ENCODE measurements around the gene LMF1. TPM values are rescaled to one million over a fixed set of nuclear protein-coding genes. Genes with fewer than 3 reads are reported as not detected.
A peak's percentile ranks its signal among the peaks of the same experiment; 100 is the strongest.

LMF1 gene
- total RNA-seq, 3 donors from 2014 or later (not counting 1 experiment from before 2014, with no cell fraction given): 28.2 to 42.2 (median 41.2) TPM

DNA sequence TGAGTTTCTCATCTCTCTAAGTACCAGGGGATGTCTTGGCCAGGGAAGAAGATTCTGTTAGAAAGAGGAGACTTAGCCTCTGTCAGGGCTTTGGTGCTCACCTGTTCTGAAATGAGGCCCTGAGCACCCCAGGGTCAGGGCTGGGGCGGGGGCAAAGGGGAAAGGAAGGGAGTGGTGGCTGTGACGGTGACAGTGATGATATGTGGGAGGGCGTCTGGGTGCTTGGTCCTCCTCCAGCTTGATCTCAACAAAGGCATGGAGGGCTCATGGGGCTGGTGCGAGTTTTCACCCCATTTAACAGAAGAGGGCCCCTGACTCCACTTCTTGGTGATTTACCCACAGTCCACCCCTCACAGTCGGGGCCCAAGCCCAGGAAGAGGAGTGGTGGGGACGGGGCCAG lies 25.9 kb upstream of the LMF1 start:
- TF ChIP-seq, protein P1, sequence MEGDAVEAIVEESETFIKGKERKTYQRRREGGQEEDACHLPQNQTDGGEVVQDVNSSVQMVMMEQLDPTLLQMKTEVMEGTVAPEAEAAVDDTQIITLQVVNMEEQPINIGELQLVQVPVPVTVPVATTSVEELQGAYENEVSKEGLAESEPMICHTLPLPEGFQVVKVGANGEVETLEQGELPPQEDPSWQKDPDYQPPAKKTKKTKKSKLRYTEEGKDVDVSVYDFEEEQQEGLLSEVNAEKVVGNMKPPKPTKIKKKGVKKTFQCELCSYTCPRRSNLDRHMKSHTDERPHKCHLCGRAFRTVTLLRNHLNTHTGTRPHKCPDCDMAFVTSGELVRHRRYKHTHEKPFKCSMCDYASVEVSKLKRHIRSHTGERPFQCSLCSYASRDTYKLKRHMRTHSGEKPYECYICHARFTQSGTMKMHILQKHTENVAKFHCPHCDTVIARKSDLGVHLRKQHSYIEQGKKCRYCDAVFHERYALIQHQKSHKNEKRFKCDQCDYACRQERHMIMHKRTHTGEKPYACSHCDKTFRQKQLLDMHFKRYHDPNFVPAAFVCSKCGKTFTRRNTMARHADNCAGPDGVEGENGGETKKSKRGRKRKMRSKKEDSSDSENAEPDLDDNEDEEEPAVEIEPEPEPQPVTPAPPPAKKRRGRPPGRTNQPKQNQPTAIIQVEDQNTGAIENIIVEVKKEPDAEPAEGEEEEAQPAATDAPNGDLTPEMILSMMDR (IDR thresholded peaks at IDR 0.05): no peak
- Mint-ChIP-seq H3K4me1 (peaks cover 0 to 6% of the 10 kb centered on the region in 2 donors), H3K27ac (no peak overlapping the region), H3K4me3 (no peak overlapping the region), H3K27me3 (ENCODE audit: low read depth in 2 of 2) (peaks cover 20 to 26% of the 10 kb centered on the region in 2 donors), H3K9me3 (no peaks in the 10 kb centered on the region), H3K36me3 (no peaks in the 10 kb centered on the region)
- WGBS (ENCODE audit: insufficient coverage): 71% methylated on average over 6 of the region's 6 CpGs
- Histone ChIP-seq H3K36me3 (ENCODE audit: control insufficient read depth, insufficient read depth, low read length) (no peaks in the 10 kb centered on the region), H3K9me3 (ENCODE audit: control insufficient read depth, insufficient read depth, low read length) (peaks cover 7% of the 10 kb centered on the region), H3K4me1 (ENCODE audit: control insufficient read depth, insufficient read depth, low read length) (peaks cover 21% of the 10 kb centered on the region), H3K27ac (ENCODE audit: low read length) (peak overlapping the region; percentile 56), H3K27me3 (ENCODE audit: control insufficient read depth, insufficient read depth, low read length) (no peaks in the 10 kb centered on the region), H3K4me3 (ENCODE audit: low read length) (peak overlapping the region; percentile 36)
- intact Hi-C loops (cut with micrococcal nuclease): no loop called here
- ATAC-seq (peak in 1 of 3 donors; percentile 33), DNase-seq (peak in 1 of 2 donors; percentile 60)

DNA sequence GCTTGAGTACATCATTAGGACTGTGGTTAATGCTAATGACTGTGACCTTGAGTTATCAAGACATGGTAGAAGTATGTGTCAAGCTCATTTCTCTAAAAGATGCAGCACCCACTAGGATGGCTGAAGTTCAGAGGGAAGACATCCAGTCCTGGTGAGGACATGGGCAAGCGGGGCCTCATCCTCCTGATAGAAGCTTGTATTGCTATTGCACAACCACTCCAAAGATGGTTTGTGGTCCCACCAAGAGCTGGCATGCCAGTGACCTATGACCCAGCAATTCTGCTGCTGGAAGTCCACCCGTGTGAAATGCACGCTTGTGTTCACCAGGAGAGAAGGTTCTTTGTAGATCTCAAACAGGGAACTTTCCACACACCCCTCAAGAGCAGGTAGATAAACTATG lies 25.0 kb upstream of the LMF1 start:
- Histone ChIP-seq H3K36me3 (ENCODE audit: control insufficient read depth, insufficient read depth, low read length) (no peaks in the 10 kb centered on the region), H3K4me3 (ENCODE audit: low read length) (no peak overlapping the region), H3K9me3 (ENCODE audit: control insufficient read depth, insufficient read depth, low read length) (peaks cover 7% of the 10 kb centered on the region), H3K4me1 (ENCODE audit: control insufficient read depth, insufficient read depth, low read length) (peaks cover 21% of the 10 kb centered on the region), H3K27ac (ENCODE audit: low read length) (no peak overlapping the region), H3K27me3 (ENCODE audit: control insufficient read depth, insufficient read depth, low read length) (no peaks in the 10 kb centered on the region)
- ATAC-seq (no peak), DNase-seq (no peak)
- 86% methylated on average over 3 of the region's 3 CpGs for WGBS (ENCODE audit: insufficient coverage)
- no peak overlapping the region for H3K27ac Mint-ChIP-seq
- peaks cover 20 to 26% of the 10 kb centered on the region in 2 donors for H3K27me3 Mint-ChIP-seq (ENCODE audit: low read depth in 2 of 2)
- intact Hi-C loops (cut with micrococcal nuclease): no loop called here
- H3K4me1 Mint-ChIP-seq: peaks cover 0 to 6% of the 10 kb centered on the region in 2 donors
- H3K9me3 Mint-ChIP-seq: no peaks in the 10 kb centered on the region
- H3K36me3 Mint-ChIP-seq: no peaks in the 10 kb centered on the region
- no peak overlapping the region for H3K4me3 Mint-ChIP-seq
- TF ChIP-seq, protein P1 (IDR thresholded peaks at IDR 0.05): no peak

- no peak overlapping the region for H3K4me3 ChIP-seq (ENCODE audit: low read length)
- peaks cover 7% of the 10 kb centered on the region for H3K9me3 ChIP-seq (ENCODE audit: control insufficient read depth, insufficient read depth, low read length)
- H3K4me1 ChIP-seq (ENCODE audit: control insufficient read depth, insufficient read depth, low read length): peaks cover 21% of the 10 kb centered on the region
- intact Hi-C loops (cut with micrococcal nuclease): no loop called here
- Mint-ChIP-seq H3K36me3 (no peaks in the 10 kb centered on the region), H3K9me3 (no peaks in the 10 kb centered on the region), H3K4me1 (peaks cover 0 to 6% of the 10 kb centered on the region in 2 donors), H3K27ac (no peak overlapping the region), H3K4me3 (no peak overlapping the region), H3K27me3 (ENCODE audit: low read depth in 2 of 2) (peaks cover 20 to 26% of the 10 kb centered on the region in 2 donors)
- H3K36me3 ChIP-seq (ENCODE audit: control insufficient read depth, insufficient read depth, low read length): no peaks in the 10 kb centered on the region
- no peak overlapping the region for H3K27ac ChIP-seq (ENCODE audit: low read length)
- TF ChIP-seq, protein P1 (IDR thresholded peaks at IDR 0.05): no peak
- ATAC-seq: no peak
- 87% methylated on average over 3 of the region's 3 CpGs for WGBS (ENCODE audit: insufficient coverage)
- no peak for DNase-seq
- no peaks in the 10 kb centered on the region for H3K27me3 ChIP-seq (ENCODE audit: control insufficient read depth, insufficient read depth, low read length)
Observed at GRCh38 chr16:995087-995486, 24.3 kb upstream of the LMF1 start.

GRCh38 chr16:993731-994130 lies 22.9 kb upstream of the LMF1 start:
- Mint-ChIP-seq H3K9me3 (no peaks in the 10 kb centered on the region), H3K4me1 (peaks cover 0 to 6% of the 10 kb centered on the region in 2 donors), H3K27ac (no peak overlapping the region), H3K4me3 (no peak overlapping the region), H3K36me3 (no peaks in the 10 kb centered on the region), H3K27me3 (ENCODE audit: low read depth in 2 of 2) (peaks cover 20 to 24% of the 10 kb centered on the region in 2 donors)
- TF ChIP-seq, protein P1 (IDR thresholded peaks at IDR 0.05): no peak
- Histone ChIP-seq H3K36me3 (ENCODE audit: control insufficient read depth, insufficient read depth, low read length) (no peaks in the 10 kb centered on the region), H3K4me1 (ENCODE audit: control insufficient read depth, insufficient read depth, low read length) (peaks cover 20% of the 10 kb centered on the region), H3K27me3 (ENCODE audit: control insufficient read depth, insufficient read depth, low read length) (no peaks in the 10 kb centered on the region), H3K9me3 (ENCODE audit: control insufficient read depth, insufficient read depth, low read length) (peaks cover 7% of the 10 kb centered on the region), H3K27ac (ENCODE audit: low read length) (no peak overlapping the region), H3K4me3 (ENCODE audit: low read length) (no peak overlapping the region)
- ATAC-seq (no peak), DNase-seq (no peak)
- intact Hi-C loops (cut with micrococcal nuclease): no loop called here
- WGBS (ENCODE audit: insufficient coverage): 76% methylated on average over 3 of the region's 3 CpGs

Measured in natural killer cell (primary cell).